Body of pancreas (tissue), 4 donors: ENCODE data around the gene MED13L. TPM values are rescaled to one million over a fixed set of nuclear protein-coding genes. Genes with fewer than 3 reads are reported as not detected.

ENCODE experiments used
- ATAC-seq: fragments of 150-250 bp; one replicate; pipeline ENCODE4 v1.9.1; 2016
- DNase-seq, 4 donors: peaks; one replicate each; pipeline ENCODE4 v3.0.0-alpha.2; 2019
- H3K27ac ChIP-seq, 4 donors: fragments of 200-600 bp; sonication (generic); 1 replicate in 3 of 4; 2 replicates in 1 of 4; pipeline versions ENCODE4 v1.5.1 to v1.6.1; 2016 to 2019; ENCODE audit warnings: mild to moderate bottlenecking in 1 of 4, mixed read lengths in 1 of 4, moderate library complexity in 1 of 4
- H3K27me3 ChIP-seq, 2 donors: fragments of 200-600 bp; sonication (generic); one replicate each; pipeline ENCODE4 v1.6.0; 2016; ENCODE audit warnings: mild to moderate bottlenecking in 1 of 2
- H3K36me3 ChIP-seq, 2 donors: fragments of 200-600 bp; sonication (generic); replicated peaks in 1 of 2; 2 replicates each; pipeline ENCODE4 v1.5.1; 2016; ENCODE audit warnings: low read depth in 2 of 2; ENCODE audit not compliant: insufficient read depth in 1 of 2
- H3K4me1 ChIP-seq: fragments of 200-600 bp; sonication (generic); one replicate; pipeline ENCODE4 v1.6.0; 2016
- H3K4me3 ChIP-seq, 2 donors: fragments of 200-600 bp; sonication (generic); 1 replicate in 1 of 2; 2 replicates in 1 of 2; pipeline ENCODE4 v1.5.1; 2016 to 2019
- H3K9me3 ChIP-seq, 3 donors: fragments of 200-600 bp; sonication (generic); 1 replicate in 2 of 3; 2 replicates in 1 of 3; pipeline ENCODE4 v1.5.1; 2016
- POLR2A ChIP-seq, 3 donors: fragments of 450-650 bp; IDR thresholded peaks; one replicate each; pipeline ENCODE4 v1.6.1; 2016; ENCODE audit warnings: antibody characterized with exemption in 3 of 3, mild to moderate bottlenecking in 2 of 3
- WGBS, 2 donors: methylation state at CpG; one replicate each; pipeline ENCODE4 v1.1.5; 2017; 5-methylcytosine and 5-hydroxymethylcytosine counted together
- intact Hi-C: fragments of 100-400 bp; cut with DNase I; formaldehyde crosslinking; loops from one replicate; pipeline ENCODE4 v1.15.1; 2023
- total RNA-seq, 2 donors: library from RNA; depleted of rRNA; stranded (reverse); fragments of >200 nt; gene quantifications; one replicate each; pipeline ENCODE4 v1.1.0, GENCODE V29; 2016
- TF ChIP-seq, protein P1 (sequence below), 7 experiments: fragments of 450-650 bp in 4 of 7; fragments of 200-600 bp in 3 of 7; sonication (generic) in 3 of 7; IDR thresholded peaks; one replicate each; pipeline ENCODE4 v1.5.1; 2016 to 2019; ENCODE audit warnings: antibody characterized with exemption in 7 of 7

The MED13L gene
- total RNA-seq: 10 to 100 TPM; 65.9 to 72.6 TPM

DNA sequence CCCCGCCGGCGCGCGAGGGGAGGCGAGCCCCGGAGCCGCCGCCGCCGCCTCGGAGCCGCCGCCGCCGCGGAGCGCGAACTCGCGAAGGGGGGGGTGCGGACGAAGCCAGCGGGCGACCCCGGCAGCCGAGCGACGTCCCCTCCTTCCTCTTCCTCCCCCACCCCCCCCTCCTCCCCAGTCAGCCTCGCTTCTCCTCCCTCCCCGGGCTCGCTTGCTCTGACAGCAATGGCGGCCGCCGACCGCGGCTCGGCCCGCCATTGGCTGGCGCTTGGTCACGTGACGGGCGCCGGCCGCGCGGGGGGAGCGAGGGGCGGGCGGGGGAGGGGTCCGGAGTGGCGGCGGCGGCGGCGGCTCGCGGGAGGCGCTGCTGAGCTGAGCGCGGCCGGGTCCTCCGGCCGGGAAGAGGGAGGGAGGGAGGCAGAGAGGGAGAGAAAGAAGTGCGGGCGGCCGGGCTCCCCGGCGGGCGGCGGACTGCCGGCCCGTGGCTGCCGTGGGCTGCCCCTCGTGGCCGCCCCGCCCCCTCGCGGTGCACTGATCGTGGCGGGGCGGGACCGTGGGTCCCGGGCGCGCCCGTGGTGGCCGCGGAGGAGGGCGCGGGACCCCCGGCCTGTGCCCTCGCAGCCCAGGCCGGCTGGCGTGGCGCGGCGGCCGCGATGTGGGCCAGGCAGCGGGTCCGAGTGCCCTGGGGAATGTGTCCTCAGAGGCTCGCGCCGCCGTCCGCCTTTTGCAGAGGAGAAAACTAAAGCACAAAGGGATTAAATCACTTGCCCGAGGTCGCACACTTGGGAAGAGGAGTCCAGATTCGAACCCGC lies at the start of gene MED13L:
Gene MED13L, minus strand, starts transcription at position 227 of the 812 bp plus-strand sequence. CDS start 562 bp downstream, outside the sequence.
- ATAC-seq: peak; percentile 92
- intact Hi-C loops: no loop called here
- TF ChIP-seq, protein P1, sequence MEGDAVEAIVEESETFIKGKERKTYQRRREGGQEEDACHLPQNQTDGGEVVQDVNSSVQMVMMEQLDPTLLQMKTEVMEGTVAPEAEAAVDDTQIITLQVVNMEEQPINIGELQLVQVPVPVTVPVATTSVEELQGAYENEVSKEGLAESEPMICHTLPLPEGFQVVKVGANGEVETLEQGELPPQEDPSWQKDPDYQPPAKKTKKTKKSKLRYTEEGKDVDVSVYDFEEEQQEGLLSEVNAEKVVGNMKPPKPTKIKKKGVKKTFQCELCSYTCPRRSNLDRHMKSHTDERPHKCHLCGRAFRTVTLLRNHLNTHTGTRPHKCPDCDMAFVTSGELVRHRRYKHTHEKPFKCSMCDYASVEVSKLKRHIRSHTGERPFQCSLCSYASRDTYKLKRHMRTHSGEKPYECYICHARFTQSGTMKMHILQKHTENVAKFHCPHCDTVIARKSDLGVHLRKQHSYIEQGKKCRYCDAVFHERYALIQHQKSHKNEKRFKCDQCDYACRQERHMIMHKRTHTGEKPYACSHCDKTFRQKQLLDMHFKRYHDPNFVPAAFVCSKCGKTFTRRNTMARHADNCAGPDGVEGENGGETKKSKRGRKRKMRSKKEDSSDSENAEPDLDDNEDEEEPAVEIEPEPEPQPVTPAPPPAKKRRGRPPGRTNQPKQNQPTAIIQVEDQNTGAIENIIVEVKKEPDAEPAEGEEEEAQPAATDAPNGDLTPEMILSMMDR (IDR thresholded peaks at IDR 0.05): peak in 6 of 7 experiments; percentile 27 to 69 (median 56)
- peak; percentile 39 to 61 (median 40) for TF ChIP-seq POLR2A (IDR thresholded peaks at IDR 0.05)
- Histone ChIP-seq H3K36me3 (no peaks in the 10 kb centered on the region), H3K27ac (peak within 1 kb of the TSS; percentile 95 to 97 (median 96)), H3K4me3 (peak within 1 kb of the TSS; percentile 47 to 89), H3K27me3 (no peaks in the 10 kb centered on the region), H3K9me3 (no peaks in the 10 kb centered on the region), H3K4me1 (peaks cover 30% of the 10 kb centered on the region)
- peak; percentile 89 to 90 (median 90) for DNase-seq
- 1 to 5% methylated on average over 10 to 59 of the region's 111 CpGs for WGBS, 2 donors

DNA sequence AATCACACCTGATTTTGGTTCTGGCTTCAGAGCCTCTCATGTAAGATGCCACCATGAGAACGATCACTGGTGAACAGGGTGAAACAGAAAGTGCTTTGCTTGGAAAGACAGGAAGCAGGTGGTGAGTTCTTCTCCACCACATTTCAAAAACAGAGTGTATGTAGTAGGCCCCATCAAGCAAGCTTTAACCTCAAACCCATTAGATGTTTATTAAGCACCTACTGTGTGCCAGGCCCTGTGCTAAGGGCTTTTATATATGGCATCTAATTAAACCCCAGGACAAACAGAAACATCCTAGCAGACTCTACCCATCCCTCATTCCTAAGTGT lies 47.8 kb upstream of the MED13L start:
- no peaks in the 10 kb centered on the region for H3K9me3 ChIP-seq
- H3K4me3 ChIP-seq: no peak overlapping the region
- intact Hi-C loops: no loop called here
- no peak for ATAC-seq
- H3K4me1 ChIP-seq: no peaks in the 10 kb centered on the region
- DNase-seq: no peak
- TF ChIP-seq POLR2A (IDR thresholded peaks at IDR 0.05): no peak
- TF ChIP-seq, protein P1 (IDR thresholded peaks at IDR 0.05): no peak
- 64 to 75% methylated on average over 1 of the region's 1 CpG for WGBS, 2 donors
- no peaks in the 10 kb centered on the region for H3K36me3 ChIP-seq
- H3K27me3 ChIP-seq: no peaks in the 10 kb centered on the region
- H3K27ac ChIP-seq: no peak overlapping the region

DNA sequence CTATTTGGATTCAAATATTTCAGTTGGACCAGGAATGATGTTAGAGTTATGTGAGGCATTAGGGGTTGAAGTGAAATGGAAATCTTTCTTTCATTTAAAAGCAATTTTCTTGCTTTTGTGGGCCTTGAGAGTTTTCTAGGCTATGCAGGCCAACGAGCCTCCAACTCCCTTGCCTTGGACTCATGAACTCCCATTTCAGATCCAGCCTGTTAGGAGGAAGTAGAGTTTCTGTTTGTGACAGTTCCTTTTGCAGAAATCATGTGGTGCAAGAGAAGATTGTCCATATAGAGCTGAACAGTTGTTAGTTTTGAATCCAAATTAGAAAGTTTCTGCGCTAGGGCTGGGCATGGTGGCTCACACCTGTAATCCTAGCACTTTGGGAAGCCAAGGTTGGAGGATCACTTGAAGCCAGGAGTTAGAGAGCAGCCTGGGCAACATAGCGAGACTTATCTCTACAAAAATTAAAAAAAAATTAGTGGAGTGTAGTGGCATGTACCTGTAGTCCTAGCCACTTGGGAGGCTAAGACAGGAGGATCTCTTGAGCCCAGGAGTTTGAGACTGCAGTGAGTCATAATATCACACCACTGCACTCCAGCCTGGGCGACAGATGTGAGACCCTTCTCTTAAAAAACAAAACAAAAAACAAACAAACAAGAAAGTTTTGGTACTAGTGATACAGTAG lies 47.3 kb upstream of the MED13L start:
- Histone ChIP-seq H3K27me3 (no peaks in the 10 kb centered on the region), H3K4me1 (no peaks in the 10 kb centered on the region), H3K36me3 (no peaks in the 10 kb centered on the region), H3K9me3 (no peaks in the 10 kb centered on the region), H3K4me3 (no peak overlapping the region), H3K27ac (peak overlapping the region in 1 of 4 donors; percentile 16)
- intact Hi-C loops: no loop called here
- DNase-seq: no peak
- TF ChIP-seq POLR2A (IDR thresholded peaks at IDR 0.05): no peak
- TF ChIP-seq, protein P1 (IDR thresholded peaks at IDR 0.05): no peak
- no peak for ATAC-seq
- 76 to 79% methylated on average over 4 of the region's 4 CpGs for WGBS, 2 donors

DNA sequence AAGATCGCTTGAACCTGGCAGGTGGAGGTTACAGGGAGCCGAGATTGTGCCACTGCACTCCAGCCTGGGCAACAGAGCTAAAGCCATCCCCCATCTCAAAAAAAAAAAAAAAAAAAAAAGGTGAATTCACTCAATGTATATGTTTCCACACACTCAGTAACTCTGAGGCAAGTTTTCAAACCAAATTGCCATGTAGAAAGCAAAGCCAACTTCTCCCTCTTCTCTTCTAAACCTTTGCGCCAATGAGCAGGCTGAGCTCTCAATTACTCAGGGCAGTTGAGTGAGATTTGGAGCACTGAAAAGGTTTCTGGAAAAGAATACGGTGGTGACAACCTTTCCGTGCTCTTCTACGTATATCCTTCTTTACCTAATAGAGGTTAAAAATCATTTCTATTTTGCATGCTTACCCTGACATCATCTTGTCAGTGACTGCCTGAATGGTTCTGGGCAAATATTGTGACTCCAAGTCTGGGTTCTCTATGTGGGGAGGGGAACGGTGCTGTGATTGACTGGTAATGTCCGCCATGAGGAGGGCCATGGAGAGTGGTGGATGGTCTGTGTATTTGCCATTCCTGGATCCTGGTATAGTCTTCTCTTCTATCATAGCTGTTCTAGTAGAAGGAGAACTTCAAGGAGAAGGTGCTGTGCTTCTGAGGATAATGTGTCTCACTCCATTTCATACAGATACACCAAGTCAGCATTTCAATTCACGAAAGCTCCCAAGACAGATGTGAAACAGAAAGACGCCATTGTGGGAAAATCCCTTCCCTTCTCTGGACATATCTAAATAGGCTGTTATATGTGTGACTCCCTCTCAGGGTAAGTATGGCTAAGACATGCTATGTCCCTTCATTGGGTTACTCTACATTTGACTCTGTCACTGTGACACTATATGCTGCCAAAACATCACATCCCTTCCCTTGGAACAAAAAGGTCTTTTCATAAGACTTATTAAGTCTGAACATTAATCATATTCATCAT lies 46.2 kb upstream of the MED13L start:
- intact Hi-C loops: no loop called here
- Histone ChIP-seq H3K27ac (no peak overlapping the region), H3K9me3 (no peaks in the 10 kb centered on the region), H3K4me1 (peaks cover 4% of the 10 kb centered on the region), H3K4me3 (no peak overlapping the region), H3K27me3 (no peaks in the 10 kb centered on the region), H3K36me3 (no peaks in the 10 kb centered on the region)
- 88 to 90% methylated on average over 10 of the region's 10 CpGs for WGBS, 2 donors
- ATAC-seq: no peak
- TF ChIP-seq, protein P1 (IDR thresholded peaks at IDR 0.05): no peak
- no peak for TF ChIP-seq POLR2A (IDR thresholded peaks at IDR 0.05)
- no peak for DNase-seq
